ENCODE measurements around the gene CAMSAP2. TPM values are rescaled to one million over a fixed set of nuclear protein-coding genes. Genes with fewer than 3 reads are reported as not detected.
A peak's percentile ranks its signal among the peaks of the same experiment; 100 is the strongest.
"Not testable (repeated sequence)": the region's sequence is repeated elsewhere in the genome, so short reads cannot be mapped to it uniquely, and the experiment has no call there.

The CAMSAP2 gene
- total and polyA plus RNA-seq, 12 donors: 7.0 to 47.1 (median 38.1) TPM

DNA sequence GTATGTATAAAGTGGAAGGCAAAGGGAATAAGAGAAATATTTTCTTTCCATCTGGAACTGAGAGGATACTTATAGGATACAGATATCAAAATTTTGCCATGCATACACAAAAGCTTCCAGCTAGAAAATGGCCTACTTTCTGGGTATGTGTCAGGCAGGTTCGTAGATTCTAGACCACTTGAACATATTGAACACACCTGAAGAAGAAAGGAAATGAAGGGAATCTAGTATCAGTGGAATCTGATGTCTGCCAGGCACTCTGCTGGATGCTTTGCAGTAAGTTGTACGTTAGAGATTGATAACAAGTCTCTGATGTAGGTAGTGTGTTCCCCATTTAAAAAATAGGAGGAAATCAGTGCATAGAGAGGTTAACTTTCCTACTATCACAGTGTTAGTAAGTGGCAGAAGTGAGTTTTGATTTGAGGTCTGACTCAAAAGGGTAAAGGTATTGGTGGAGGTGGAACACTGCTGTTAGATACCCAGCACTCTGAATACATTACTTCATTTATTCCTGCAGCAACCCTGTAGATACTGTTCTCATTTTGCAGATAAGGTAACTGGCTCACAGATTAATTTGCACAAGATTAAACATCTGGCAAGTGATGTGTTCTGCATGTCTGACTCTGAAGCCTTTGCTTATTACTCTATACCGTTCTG, 3.0 kb downstream of the CAMSAP2 start:
- intact Hi-C loops (cut with DNase I): loop anchor here in 3 of 10 donors (2.0 to 5.0 kb wide), 2 partner anchors 36 to 61 kb away; no protein-coding TSS in a partner anchor
- 11 to 17% methylated on average over 3 of the region's 3 CpGs for WGBS, 2 donors
- H3K4me1 ChIP-seq: peaks cover 5 to 63% (median 52%) of the 10 kb centered on the region in 9 donors
- no peak for ATAC-seq
- peak overlapping the region in 1 of 10 donors; percentile 99 for H3K27ac ChIP-seq
- no peaks in the 10 kb centered on the region for H3K9me3 ChIP-seq
- peaks cover 0 to 39% (median 0%) of the 10 kb centered on the region in 7 donors for H3K27me3 ChIP-seq
- TF ChIP-seq, protein P1, sequence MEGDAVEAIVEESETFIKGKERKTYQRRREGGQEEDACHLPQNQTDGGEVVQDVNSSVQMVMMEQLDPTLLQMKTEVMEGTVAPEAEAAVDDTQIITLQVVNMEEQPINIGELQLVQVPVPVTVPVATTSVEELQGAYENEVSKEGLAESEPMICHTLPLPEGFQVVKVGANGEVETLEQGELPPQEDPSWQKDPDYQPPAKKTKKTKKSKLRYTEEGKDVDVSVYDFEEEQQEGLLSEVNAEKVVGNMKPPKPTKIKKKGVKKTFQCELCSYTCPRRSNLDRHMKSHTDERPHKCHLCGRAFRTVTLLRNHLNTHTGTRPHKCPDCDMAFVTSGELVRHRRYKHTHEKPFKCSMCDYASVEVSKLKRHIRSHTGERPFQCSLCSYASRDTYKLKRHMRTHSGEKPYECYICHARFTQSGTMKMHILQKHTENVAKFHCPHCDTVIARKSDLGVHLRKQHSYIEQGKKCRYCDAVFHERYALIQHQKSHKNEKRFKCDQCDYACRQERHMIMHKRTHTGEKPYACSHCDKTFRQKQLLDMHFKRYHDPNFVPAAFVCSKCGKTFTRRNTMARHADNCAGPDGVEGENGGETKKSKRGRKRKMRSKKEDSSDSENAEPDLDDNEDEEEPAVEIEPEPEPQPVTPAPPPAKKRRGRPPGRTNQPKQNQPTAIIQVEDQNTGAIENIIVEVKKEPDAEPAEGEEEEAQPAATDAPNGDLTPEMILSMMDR (IDR thresholded peaks at IDR 0.05): no peak
- H3K4me3 ChIP-seq: peak overlapping the region in 8 of 10 donors; percentile 69 to 98 (median 92)
- DNase-seq: no peak
- no peaks in the 10 kb centered on the region for H3K36me3 ChIP-seq

DNA sequence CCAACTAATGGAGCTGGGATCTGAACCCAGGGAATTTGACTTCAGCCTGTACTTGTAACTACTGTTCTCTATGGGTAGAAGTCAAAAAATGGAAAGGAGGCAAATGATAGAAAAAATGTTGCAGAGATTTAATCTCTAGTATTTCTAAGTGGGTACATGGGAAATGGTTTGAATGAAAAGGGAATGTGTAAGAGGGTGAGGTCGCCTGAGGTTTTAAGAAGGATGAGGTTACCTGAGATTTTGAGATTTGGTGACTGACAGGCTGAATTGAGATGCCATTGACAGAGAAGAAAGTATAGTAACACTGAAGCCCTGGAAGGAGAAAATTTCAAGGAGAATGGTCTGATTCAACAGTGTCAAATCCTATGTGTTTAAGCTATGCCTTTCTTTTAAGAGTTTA, 5.5 kb downstream of the CAMSAP2 start:
- no peaks in the 10 kb centered on the region for H3K36me3 ChIP-seq
- H3K4me3 ChIP-seq: no peak overlapping the region
- peaks cover 5 to 61% (median 47%) of the 10 kb centered on the region in 9 donors for H3K4me1 ChIP-seq
- TF ChIP-seq, protein P1 (IDR thresholded peaks at IDR 0.05): no peak
- H3K27me3 ChIP-seq: peaks cover 0 to 24% (median 0%) of the 10 kb centered on the region in 7 donors
- no peak overlapping the region for H3K27ac ChIP-seq
- H3K9me3 ChIP-seq: no peaks in the 10 kb centered on the region
- intact Hi-C loops (cut with DNase I): loop anchor here in 2 of 10 donors (5.0 kb wide), 1 partner anchor 33 kb away; no protein-coding TSS in a partner anchor
- no peak for DNase-seq
- WGBS, 2 donors: 94 to 100% methylated on average over 1 of the region's 1 CpG
- no peak for ATAC-seq

DNA sequence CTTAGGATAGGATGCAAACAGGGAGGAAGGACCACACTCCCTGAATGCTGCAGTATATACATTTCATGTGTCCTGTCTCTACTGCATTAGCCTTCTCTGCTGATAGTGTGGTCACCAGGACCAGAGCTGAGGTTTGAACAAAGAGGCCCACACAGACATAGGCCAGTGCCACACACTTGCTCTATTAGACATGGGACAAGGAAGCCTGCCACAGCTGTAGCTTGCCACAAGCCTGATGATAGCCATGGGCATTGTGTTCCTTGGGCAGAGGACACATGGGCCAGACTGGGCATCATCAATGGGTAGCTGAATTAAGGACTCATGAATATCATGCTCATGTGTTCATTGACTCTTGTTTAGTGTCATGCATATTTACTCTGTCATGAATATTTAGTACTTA, 10.4 kb downstream of the CAMSAP2 start:
- TF ChIP-seq, protein P1 (IDR thresholded peaks at IDR 0.05): no peak
- Histone ChIP-seq H3K4me3 (no peak overlapping the region), H3K36me3 (peaks cover 0 to 5% (median 0%) of the 10 kb centered on the region in 9 donors), H3K9me3 (no peaks in the 10 kb centered on the region), H3K27me3 (no peaks in the 10 kb centered on the region), H3K27ac (no peak overlapping the region), H3K4me1 (peaks cover 0 to 40% (median 9%) of the 10 kb centered on the region in 9 donors)
- DNase-seq: no peak
- peak in 2 of 8 donors; percentile 20 to 33 for ATAC-seq
- intact Hi-C loops (cut with DNase I): no loop called here

DNA sequence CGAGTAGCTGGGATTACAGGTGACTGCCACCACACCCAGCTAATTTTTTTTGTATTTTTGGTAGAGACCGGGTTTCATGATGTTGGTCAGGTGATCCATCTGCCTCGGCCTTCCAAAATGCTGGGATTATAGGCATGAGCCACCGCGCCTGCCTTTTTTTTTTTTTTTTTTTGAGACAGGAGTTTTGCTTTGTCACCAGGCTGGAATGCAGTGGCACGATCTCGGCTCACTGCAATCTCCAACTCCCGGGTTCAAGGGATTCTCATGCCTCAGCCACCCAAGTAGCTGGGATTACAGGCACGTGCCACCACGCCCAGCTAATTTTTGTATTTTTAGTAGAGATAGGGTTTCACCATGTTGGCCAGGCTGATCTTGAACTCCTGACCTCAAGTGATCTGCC, 12.1 kb downstream of the CAMSAP2 start:
- H3K27ac ChIP-seq; intact Hi-C loops (cut with DNase I); H3K27me3 ChIP-seq; H3K9me3 ChIP-seq; DNase-seq; H3K36me3 ChIP-seq; ATAC-seq; H3K4me3 ChIP-seq: not testable (repeated sequence)
- 94 to 95% methylated on average over 10 of the region's 10 CpGs for WGBS, 2 donors
- peaks cover 0 to 29% (median 4%) of the 10 kb centered on the region in 9 donors for H3K4me1 ChIP-seq

DNA sequence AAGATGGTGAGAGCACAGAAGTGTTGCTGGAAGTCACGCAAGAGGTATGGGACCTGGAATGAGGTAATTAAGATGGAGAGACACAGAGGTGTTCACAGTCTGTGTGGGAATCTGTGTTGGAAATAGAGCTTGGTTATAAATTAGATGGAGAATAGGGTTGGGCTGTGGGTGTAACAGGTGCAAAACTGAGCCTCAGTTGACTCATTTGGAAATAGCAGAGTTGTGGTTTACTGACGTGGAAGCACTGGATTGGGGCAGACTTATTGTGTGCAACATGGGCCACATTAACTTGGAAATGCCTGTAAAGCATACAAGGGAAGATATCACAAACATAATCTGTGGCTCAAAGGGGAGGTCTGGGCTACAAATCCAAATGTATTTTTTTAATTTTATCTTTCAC, 13.0 kb downstream of the CAMSAP2 start:
- peaks cover 0 to 37% (median 4%) of the 10 kb centered on the region in 9 donors for H3K4me1 ChIP-seq
- H3K9me3 ChIP-seq: no peaks in the 10 kb centered on the region
- TF ChIP-seq, protein P1 (IDR thresholded peaks at IDR 0.05): no peak
- H3K4me3 ChIP-seq: no peak overlapping the region
- intact Hi-C loops (cut with DNase I): no loop called here
- H3K36me3 ChIP-seq: peaks cover 0 to 5% (median 0%) of the 10 kb centered on the region in 9 donors
- ATAC-seq: no peak
- no peak overlapping the region for H3K27ac ChIP-seq
- 94 to 95% methylated on average over 2 of the region's 2 CpGs for WGBS, 2 donors
- H3K27me3 ChIP-seq: no peaks in the 10 kb centered on the region
- DNase-seq: no peak
